Kasumi-1 (cell line): ENCODE measurements around the gene KLHL41.
A peak's percentile ranks its signal among the peaks of the same experiment; 100 is the strongest.
"Not testable (repeated sequence)": the region's sequence is repeated elsewhere in the genome, so short reads cannot be mapped to it uniquely, and the experiment has no call there.

Source experiments
- DNase-seq, 2 experiments: peaks; one replicate each; lab custom pipeline; 2025; lab: John Stamatoyannopoulos, UW

KLHL41 gene

GRCh38 chr2:169510496-169510895 lies 994 bp downstream of the KLHL41 start:
- no peak for DNase-seq

DNA sequence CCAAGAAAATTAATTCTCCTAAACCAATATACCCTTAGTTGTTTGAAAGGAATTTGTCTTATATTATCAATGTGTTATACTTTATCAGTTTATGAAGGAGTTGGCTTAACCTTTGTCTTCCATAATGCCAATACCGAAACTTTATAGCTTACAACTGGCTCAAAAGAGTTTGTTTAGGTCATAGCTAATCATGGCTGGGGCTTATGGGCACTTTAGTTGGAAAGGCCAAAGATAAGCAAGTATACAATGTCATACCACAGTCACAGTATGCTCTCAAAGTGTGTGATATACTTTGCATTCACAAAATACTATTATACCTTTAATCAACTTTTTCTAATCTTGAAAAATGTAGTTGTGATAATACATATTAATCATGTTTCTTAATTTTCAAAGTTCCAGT lies 2.3 kb downstream of the KLHL41 start:
- no peak for DNase-seq

DNA sequence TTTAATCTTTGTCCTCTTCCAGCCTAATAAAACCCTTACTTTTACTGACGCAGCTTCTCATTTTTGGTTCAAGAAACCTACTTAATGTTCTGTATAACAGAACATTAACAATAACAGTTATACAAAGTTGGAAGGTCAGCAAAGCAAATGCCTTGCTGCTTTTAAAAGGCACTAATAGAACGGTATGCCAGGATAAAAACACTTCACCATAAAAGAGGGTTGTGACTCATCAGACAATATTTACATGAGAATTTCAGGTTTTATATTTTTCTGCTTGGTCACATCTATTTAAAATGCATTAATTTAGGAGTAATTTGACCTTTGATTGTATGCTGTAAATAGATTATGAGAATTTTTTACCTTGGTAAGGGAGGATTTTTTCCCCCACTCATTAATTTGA lies 3.0 kb downstream of the KLHL41 start:
- no peak for DNase-seq

DNA sequence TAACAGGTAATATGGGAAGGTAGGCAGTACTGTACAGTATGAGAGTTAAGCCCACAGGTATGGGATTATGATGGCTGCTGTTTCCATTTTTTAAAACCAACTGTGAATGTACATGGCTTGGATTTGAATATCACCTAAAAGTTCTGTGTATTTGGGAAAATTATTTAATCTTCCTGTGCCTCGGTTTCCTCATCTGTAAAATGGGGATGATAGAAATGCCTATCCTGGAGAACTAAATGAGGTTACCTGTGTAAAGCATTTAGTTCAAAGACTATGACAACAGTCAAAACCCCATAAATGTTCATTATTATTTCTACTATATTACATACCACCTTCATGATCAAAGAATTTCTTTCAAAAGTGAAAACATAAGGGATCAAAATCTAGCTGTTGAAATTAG lies 3.6 kb downstream of the KLHL41 start:
- DNase-seq: no peak

GRCh38 chr2:169513926-169514325 lies 4.4 kb downstream of the KLHL41 start:
- DNase-seq: no peak

- DNase-seq: not testable (repeated sequence)
Observed at GRCh38 chr2:169514758-169515157, 5.3 kb downstream of the KLHL41 start.

DNA sequence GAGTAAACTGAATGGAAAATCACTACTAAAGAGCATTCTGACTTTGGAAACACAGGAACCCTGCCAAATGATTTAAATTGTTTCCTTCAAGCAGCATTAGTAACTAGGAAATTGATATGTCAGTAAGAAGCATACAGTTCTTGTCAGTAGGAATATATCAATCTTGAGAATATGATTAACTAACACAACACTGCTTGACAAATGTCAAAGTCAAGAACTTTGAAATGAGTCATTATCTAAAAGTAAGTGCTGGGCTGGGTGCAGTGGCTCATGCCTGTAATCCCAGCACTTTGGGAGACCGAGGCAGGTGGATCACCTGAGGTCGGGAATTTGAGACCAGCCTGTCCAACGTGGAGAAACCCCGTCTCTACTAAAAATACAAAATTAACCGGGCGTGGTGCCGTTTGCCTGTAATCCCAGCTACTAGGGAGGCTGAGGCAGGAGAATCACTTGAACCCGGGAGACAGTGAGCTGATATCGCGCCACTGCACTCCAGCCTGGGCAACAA lies 7.0 kb downstream of the KLHL41 start:
- DNase-seq: not testable (repeated sequence)

GRCh38 chr2:169520896-169521295 lies 11.4 kb downstream of the KLHL41 start:
- no peak for DNase-seq

DNA sequence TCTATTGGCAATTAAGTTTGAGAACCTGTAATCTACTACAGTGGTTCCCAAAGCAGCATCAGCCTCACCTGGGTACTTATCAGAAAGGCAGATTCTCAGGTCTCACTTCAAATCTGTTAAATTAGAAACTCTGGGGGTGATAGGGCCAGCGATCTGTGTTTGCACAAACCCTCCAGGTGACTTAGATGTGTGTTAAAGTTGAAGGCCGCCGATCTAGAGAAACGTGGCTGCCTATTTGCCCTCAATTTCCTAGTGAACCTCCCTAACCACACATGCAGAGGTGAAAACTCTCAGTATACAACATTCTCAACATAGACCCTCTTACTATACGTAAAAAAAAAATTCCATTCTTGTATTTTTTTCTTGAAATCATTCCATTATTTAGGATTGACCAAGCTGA lies 14.2 kb downstream of the KLHL41 start:
- no peak for DNase-seq

DNA sequence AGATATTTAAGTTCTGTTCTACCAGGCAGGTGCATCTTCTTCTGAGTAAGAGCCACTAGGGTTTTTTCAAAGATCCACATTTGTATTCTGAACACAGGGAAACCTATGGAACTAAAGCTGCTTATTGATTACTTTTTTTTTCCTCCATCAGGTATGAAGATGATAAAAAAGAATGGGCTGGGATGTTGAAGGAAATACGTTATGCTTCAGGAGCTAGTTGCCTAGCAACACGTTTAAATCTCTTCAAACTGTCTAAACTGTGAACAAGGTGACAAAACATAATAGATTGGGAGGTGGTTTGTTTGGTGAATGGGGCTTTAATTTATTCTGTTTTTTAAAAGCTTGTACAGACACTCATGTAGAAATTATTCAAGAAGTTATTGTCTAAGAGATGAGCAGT lies 15.9 kb downstream of the KLHL41 start:
- DNase-seq: no peak

- no peak for DNase-seq
Observed at GRCh38 chr2:169526451-169526850, 16.9 kb downstream of the KLHL41 start.

DNA sequence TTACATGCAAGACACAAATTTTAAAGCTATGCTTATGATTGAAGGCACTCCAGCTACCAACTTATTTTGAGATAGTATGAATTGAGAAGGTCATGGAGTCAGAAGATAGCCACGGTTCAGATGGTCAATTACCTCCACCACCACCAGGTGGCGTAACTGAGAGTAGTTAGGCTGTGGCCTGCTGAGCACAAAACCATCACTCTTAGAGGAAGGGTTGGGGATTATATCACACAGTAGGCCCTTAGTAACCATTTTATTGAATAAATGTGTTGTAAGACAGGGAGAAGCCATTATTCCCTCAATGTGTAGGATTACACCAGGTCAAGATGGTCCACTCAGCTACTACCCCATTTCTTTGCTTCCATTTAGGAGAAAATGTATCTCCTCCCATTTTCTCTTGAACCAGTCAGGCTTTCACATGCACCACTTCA lies 18.8 kb downstream of the KLHL41 start:
- peak; percentile 87 to 96 for DNase-seq

DNA sequence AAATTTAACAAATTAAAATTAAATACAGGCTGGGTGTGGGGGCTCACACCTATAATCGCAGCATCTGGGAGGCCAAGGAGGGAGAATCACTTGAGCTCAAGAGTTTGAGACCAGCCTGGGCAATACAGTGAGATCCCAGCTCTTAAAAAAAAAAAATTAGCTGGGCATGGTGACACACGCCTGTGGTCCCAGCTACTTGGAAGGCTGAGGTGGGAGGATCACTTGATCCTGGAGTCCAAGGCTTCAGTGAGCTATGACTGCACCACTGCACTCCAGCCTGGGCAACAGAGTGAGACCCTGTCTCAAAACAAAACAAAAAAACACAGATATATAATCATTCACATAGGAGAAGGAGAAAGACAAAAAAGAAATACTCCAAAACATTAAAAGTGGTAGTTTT lies 30.0 kb downstream of the KLHL41 start:
- DNase-seq: not testable (repeated sequence)

DNA sequence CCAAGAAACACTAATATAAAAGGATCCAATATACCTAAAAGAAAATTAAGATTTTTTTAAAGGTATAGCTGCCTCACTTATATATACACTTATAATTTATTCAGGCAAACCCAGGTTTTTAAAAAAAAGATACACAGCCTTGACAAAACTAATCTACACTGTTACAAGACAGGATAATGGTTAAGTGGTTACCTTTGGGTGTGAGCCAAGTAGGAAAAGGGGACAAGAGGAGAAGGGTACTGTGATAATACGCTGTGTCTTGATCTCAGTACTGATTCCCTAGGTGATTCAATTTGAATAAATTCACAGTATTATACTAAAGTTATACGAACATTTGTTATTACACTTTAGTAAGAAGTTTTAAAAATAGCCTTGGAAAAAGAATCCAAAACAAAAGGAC lies 30.6 kb downstream of the KLHL41 start:
- DNase-seq: no peak

DNA sequence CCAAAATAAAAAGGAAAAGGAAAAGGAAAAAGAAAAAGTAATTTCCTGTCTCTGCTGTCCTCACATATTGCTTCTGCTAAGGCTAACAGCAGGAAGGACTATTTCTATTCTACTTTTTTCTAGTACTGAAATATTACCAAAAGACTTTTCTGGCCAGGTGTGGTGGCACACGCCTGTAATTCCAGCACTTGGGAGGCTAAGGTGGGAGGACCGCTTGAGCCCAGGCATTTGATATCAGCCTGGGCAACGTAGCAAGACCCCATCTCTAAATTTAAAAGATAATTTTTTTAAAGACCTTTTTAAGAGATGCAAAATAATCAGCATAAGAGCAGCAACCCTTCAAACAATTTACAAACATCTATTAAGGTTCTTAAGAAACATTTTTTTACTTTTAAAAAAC lies 32.9 kb downstream of the KLHL41 start:
- no peak for DNase-seq

- no peak for DNase-seq
Observed at GRCh38 chr2:169546756-169547155, 37.3 kb downstream of the KLHL41 start.

DNA sequence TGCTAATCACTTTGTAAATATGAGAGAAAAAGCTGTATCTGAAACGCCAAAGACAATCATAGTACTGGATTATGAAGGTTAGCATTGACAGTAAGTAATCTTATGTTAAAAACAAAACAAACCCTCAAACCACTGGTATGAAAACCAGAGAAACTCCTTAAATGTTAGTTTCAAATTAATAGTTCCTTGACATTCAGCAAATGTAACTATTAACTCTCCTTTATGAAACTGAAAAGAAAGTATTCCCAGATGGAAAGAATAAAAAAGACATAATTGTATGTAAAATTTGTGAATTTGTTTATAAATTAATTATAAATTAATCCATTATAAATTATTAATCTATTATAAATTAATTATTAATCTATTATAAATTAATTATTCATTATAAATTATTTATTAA lies 51.9 kb downstream of the KLHL41 start:
- no peak for DNase-seq

DNA sequence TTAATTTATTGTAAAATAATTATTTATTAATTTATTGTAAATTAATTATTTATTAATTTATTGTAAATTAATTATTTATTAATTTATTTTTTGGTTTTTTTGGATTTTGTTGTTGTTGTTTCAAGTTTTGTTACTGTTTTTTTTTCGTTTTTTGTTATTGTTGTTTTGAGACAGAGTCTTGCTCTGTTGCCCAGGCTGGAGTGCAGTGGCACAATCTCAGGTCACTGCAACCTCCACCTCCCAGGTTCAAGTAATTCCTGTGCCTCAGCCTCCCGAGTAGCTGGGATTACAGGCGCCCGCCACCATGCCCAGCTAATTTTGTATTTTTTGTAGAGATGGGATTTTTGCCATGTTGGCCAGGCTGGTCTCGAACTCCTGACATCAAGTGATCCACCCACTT lies 52.6 kb downstream of the KLHL41 start:
- DNase-seq: not testable (repeated sequence)

DNA sequence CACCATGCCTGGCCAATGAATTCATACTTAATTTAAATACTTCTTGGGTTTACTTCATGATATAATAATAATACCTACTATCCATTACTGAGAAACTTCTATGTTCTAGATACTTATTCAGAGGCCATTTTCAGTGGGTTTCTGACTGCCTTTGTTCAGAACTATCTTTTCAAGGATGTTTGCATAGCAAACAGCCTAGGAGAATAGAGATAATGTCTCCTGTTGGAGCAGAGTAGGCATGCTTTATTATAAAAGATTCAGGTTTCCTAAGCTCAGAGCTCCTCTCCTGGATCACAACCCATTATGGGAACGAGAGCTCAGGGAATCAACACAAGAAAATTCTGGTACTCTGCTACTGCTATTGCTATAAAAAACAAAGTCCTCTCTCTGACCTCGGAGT lies 53.0 kb downstream of the KLHL41 start:
- DNase-seq: peak; percentile 36

DNA sequence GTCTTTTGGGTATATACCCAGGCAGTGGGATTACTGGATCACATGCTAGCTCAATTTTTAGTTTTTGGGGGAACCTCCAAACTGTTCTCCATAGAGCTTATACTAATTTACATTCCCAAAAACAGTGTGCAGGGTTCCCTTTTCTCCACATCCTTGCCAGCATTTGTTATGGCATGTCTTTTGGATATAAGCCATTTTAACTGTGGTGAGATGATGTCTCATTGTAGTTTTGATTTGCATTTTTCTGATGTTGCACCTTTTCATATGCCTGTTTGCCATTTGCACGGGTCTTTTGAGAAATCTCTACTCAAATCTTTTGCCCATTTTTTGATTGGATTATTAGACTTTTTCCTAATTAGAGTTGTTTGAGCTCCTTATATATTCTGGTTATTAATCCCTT lies 56.2 kb downstream of the KLHL41 start:
- DNase-seq: no peak

DNA sequence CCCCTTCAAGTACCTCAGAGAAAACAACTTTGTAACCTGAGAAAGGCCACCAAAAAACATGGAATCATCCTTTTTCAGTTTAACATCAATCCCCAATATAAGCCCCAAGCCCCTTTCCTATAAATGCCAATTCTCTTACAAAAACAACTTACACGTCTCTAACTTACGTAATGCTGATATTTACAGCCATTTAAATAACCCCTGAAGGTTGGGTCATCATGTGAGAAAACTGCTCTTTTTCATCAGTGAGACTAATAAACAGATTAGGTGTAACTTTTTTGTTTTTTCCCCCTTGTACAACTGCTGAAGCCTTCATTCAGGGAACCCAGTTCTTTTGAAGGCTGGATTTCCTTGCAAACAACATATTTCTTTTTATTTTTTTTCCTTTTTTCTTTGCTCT lies 60.4 kb downstream of the KLHL41 start:
- no peak for DNase-seq

DNA sequence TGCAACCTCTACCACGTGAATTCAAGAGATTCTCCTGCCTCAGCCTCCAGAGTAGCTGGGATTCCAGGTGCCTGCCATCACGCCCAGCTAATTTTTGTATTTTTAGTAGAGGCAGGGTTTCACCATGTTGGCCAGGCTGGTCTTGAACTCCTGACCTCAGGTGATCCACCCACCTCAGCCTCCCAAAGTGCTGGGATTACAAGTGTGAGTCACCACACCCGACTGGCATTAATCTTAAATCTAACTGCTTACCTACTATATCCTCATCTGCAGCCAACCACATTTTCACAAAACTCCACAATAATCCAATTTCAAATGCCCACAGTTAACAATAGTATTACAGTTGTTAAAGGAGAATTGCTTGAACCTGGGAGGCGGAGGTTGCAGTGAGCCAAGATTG lies 61.2 kb downstream of the KLHL41 start:
- not testable (repeated sequence) for DNase-seq

- no peak for DNase-seq
Observed at GRCh38 chr2:169571571-169571970, 62.1 kb downstream of the KLHL41 start.

DNA sequence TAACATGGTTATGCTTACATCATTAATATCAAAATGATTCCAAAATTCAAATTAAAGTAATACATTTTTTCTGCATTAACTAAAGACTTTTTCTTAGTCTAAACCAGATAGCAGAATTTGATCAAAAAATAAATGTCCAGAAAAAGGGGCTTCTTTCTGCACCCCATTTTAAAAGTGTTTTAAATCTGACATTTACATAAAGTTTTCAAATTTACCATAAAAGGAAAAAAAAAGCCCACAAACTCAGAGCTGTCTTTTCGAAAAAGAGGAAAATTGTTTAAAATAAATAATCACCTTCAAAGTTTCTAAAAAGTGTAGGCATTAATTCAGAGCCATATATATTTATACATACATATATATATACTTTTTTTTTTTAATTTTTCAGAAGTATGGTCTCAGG lies 62.7 kb downstream of the KLHL41 start:
- DNase-seq: no peak

GRCh38 chr2:169572821-169573159 lies 63.3 kb downstream of the KLHL41 start:
- DNase-seq: no peak
